Activated naive CD4-positive, alpha-beta T cell treated with anti-CD3 and anti-CD28 coated beads for 36 hours (primary cell): ENCODE results near the gene PPP2R3C. TPM values are rescaled to one million over a fixed set of nuclear protein-coding genes. Genes with fewer than 3 reads are reported as not detected.

Experiments used
- CTCF ChIA-PET: fragments of 350-600 bp; sonication (Branson Sonifier 250); formaldehyde crosslinking; loops from one replicate; lab custom pipeline; 2021; ENCODE audit warnings: antibody characterized with exemption; lab: Charles Lee
- DNase-seq: peaks from one replicate; pipeline ENCODE4 v3.0.0-alpha.2; 2020
- H3K27ac Mint-ChIP-seq: one replicate; pipeline ENCODE4 v1.8.0; 2021; ENCODE audit warnings: mild to moderate bottlenecking, mixed read lengths
- H3K27me3 Mint-ChIP-seq: one replicate; pipeline ENCODE4 v1.8.0; 2021; ENCODE audit warnings: low read depth, mixed read lengths
- H3K36me3 Mint-ChIP-seq: one replicate; pipeline ENCODE4 v1.8.0; 2021; ENCODE audit warnings: low read depth, mixed read lengths
- H3K4me1 Mint-ChIP-seq: one replicate; pipeline ENCODE4 v1.8.0; 2021; ENCODE audit warnings: low read depth, mixed read lengths
- H3K4me3 Mint-ChIP-seq: one replicate; pipeline ENCODE4 v1.8.0; 2021; ENCODE audit warnings: mild to moderate bottlenecking, moderate library complexity, mixed read lengths
- H3K9me3 Mint-ChIP-seq: one replicate; pipeline ENCODE4 v1.8.0; 2021; ENCODE audit warnings: mixed read lengths
- intact Hi-C: fragments of 100-400 bp; cut with micrococcal nuclease; formaldehyde crosslinking; loops from one replicate; pipeline ENCODE4 v1.15.1; 2023
- total RNA-seq, 2 experiments: library from RNA; stranded (reverse); gene quantifications; one replicate each; pipeline ENCODE4 v1.2.3, GENCODE V29; 2021

PPP2R3C gene
- total RNA-seq, 2 experiments from 2014 or later, result 44.5 to 47.5 TPM

- CTCF ChIA-PET, result interaction anchor here (0.6 to 1.6 kb wide), 2 partner anchors 8 to 186 kb away, joined by 4 to 5 read pairs; no protein-coding TSS in a partner anchor
- Mint-ChIP-seq H3K27me3 (no peaks in the 10 kb centered on the region), H3K27ac (no peak overlapping the region), H3K9me3 (no peaks in the 10 kb centered on the region), H3K4me1 (peaks cover 10% of the 10 kb centered on the region), H3K36me3 (peaks cover 30% of the 10 kb centered on the region), H3K4me3 (no peak overlapping the region)
- intact Hi-C loops, result no loop called here
- no peak for DNase-seq
Measured at GRCh38 chr14:35149239-35149638, 27.4 kb upstream of the PPP2R3C start.

GRCh38 chr14:35147711-35148110, 25.9 kb upstream of the PPP2R3C start:
- Mint-ChIP-seq H3K27me3 (no peaks in the 10 kb centered on the region), H3K27ac (no peak overlapping the region), H3K4me3 (no peak overlapping the region), H3K4me1 (peaks cover 7% of the 10 kb centered on the region), H3K9me3 (no peaks in the 10 kb centered on the region), H3K36me3 (peaks cover 23% of the 10 kb centered on the region)
- intact Hi-C loops, result no loop called here
- no peak for DNase-seq
- CTCF ChIA-PET, result interaction anchor here (1.0 kb wide), 1 partner anchor 11 kb away, joined by 3 read pairs; no protein-coding TSS in a partner anchor

GRCh38 chr14:35147186-35147585, 25.4 kb upstream of the PPP2R3C start:
- Mint-ChIP-seq H3K4me1 (peaks cover 7% of the 10 kb centered on the region), H3K27ac (no peak overlapping the region), H3K9me3 (no peaks in the 10 kb centered on the region), H3K27me3 (no peaks in the 10 kb centered on the region), H3K36me3 (peaks cover 22% of the 10 kb centered on the region), H3K4me3 (no peak overlapping the region)
- CTCF ChIA-PET, result no interaction called here
- intact Hi-C loops, result no loop called here
- DNase-seq, result no peak

DNA sequence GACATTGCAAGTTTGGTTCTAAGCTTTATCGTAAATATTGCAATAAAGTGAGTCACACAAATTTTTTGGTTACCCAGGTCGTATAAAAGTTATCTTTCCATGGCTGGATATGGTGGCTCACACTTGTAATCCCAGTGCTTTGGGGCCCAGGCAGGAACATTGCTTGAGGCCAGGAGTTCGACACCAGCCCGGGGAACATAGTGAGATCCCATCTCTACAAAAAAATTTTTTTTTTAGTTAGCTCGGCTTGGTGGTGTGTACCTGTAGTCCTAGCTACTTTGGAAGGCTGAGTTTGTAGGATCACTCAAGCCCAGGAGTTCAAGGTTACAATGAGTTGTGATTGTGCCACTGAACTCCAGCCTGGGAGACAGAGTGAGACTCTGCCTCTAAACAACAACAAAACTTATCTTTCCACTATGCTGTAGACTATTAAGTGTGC, 24.9 kb upstream of the PPP2R3C start:
- no peaks in the 10 kb centered on the region for H3K27me3 Mint-ChIP-seq
- peaks cover 5% of the 10 kb centered on the region for H3K4me1 Mint-ChIP-seq
- no peak overlapping the region for H3K4me3 Mint-ChIP-seq
- H3K27ac Mint-ChIP-seq, result no peak overlapping the region
- intact Hi-C loops, result loop anchor here (1.0 kb wide), 1 partner anchor 11 kb away; no protein-coding TSS in a partner anchor
- H3K36me3 Mint-ChIP-seq, result peaks cover 20% of the 10 kb centered on the region
- no peak for DNase-seq
- H3K9me3 Mint-ChIP-seq, result no peaks in the 10 kb centered on the region
- CTCF ChIA-PET, result interaction anchor here (7.9 kb wide), 1 partner anchor 268 kb away, joined by 66 read pairs; no protein-coding TSS in a partner anchor

DNA sequence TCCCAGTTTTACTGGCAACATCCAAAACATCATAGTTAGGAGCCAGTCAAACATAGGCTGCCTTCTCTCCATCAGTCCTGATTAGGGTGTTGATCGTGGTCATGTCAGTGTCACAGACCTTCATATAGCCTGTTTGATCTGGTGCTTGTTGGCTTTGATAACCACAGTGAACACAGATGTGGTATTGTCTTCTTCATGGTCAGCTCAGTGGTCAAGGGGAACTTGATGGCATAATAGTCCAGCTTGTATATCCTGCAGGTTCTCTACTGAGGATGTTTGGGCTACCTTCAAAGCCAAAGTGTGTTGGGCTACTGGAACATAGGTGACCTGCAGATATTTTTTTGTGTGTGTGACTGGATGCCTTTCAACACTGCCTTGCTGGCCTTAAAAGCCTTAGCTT, 22.2 kb upstream of the PPP2R3C start:
- Mint-ChIP-seq H3K27ac (no peak overlapping the region), H3K4me3 (no peak overlapping the region), H3K27me3 (no peaks in the 10 kb centered on the region), H3K9me3 (no peaks in the 10 kb centered on the region), H3K4me1 (peaks cover 2% of the 10 kb centered on the region), H3K36me3 (peaks cover 8% of the 10 kb centered on the region)
- DNase-seq, result no peak
- CTCF ChIA-PET, result interaction anchor here (0.7 to 7.9 kb wide), 2 partner anchors 271 to 411 kb away, joined by 3 to 66 read pairs; no protein-coding TSS in a partner anchor
- intact Hi-C loops, result loop anchor here (5.0 kb wide), 1 partner anchor 543 kb away; no protein-coding TSS in a partner anchor

GRCh38 chr14:35140718-35141581, 19.2 kb upstream of the PPP2R3C start:
- Mint-ChIP-seq H3K4me1 (peaks cover 8% of the 10 kb centered on the region), H3K27ac (no peak overlapping the region), H3K36me3 (peaks cover 2% of the 10 kb centered on the region), H3K4me3 (no peak overlapping the region), H3K27me3 (no peaks in the 10 kb centered on the region), H3K9me3 (no peaks in the 10 kb centered on the region)
- no peak for DNase-seq
- CTCF ChIA-PET, result interaction anchor here (0.6 to 7.9 kb wide), 11 partner anchors 9 to 829 kb away, joined by 3 to 66 read pairs (median 4); partner anchors contain the start of gene NFKBIA
- intact Hi-C loops, result loop anchor here (1.0 to 5.0 kb wide), 3 partner anchors 266 to 546 kb away; no protein-coding TSS in a partner anchor

- Mint-ChIP-seq H3K36me3 (peaks cover 13% of the 10 kb centered on the region), H3K9me3 (no peaks in the 10 kb centered on the region), H3K4me1 (peaks cover 14% of the 10 kb centered on the region), H3K27ac (no peak overlapping the region), H3K27me3 (no peaks in the 10 kb centered on the region), H3K4me3 (no peak overlapping the region)
- no peak for DNase-seq
- CTCF ChIA-PET, result interaction anchor here (0.7 kb wide), 1 partner anchor 83 kb away, joined by 3 read pairs; no protein-coding TSS in a partner anchor
- intact Hi-C loops, result no loop called here
Measured at GRCh38 chr14:35138585-35138984, 16.8 kb upstream of the PPP2R3C start.

DNA sequence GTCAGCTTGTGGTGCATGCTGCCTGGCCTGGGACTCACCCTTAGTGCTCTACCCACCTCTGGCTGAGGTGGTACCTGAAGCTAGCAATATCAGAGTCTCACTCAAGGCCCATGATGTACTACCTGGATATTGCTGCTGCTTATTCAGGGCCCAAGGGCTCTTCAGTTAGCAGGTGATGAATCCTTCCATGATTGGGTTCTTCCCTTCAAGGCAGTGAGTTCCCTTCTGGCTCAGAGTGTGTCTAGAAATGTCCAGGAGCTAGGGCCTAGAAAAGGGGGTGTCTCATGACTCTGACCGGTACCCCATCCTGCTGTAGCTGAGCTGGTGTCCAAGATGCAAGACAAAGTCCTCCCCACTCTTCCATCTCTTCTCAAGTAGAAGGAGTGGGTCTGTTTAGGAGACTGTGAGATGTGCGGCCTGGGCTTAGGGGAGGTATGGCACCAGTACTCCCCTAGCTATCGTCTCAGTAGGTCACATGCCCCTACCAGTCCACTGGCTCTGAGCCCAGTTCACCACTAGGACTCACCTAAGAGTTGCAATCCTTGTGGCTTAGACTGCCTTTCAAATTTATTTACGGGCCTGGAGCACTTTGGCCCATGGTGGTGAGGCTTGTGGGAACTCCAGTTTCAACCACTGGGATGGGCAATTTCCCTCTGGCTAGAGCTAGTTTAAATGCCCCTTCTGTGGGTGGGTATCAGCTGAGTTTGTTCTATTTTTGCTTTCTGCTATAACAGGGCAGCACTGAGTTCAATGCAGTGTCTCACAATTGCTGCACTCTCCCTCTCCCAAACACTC, 12.7 kb upstream of the PPP2R3C start:
- Mint-ChIP-seq H3K36me3 (peaks cover 26% of the 10 kb centered on the region), H3K27ac (no peak overlapping the region), H3K4me1 (peaks cover 14% of the 10 kb centered on the region), H3K9me3 (no peaks in the 10 kb centered on the region), H3K4me3 (no peak overlapping the region), H3K27me3 (no peaks in the 10 kb centered on the region)
- CTCF ChIA-PET, result interaction anchor here (0.8 to 1.8 kb wide), 2 partner anchors 8 to 16 kb away, joined by 4 to 6 read pairs; no protein-coding TSS in a partner anchor
- intact Hi-C loops, result loop anchor here (1.0 kb wide), 1 partner anchor 12 kb away; no protein-coding TSS in a partner anchor
- DNase-seq, result no peak

- H3K27me3 Mint-ChIP-seq, result no peaks in the 10 kb centered on the region
- CTCF ChIA-PET, result interaction anchor here (0.6 to 1.8 kb wide), 4 partner anchors 17 to 280 kb away, joined by 3 to 6 read pairs (median 4); no protein-coding TSS in a partner anchor
- no peak for DNase-seq
- peak overlapping the region; percentile 54 for H3K27ac Mint-ChIP-seq
- H3K4me3 Mint-ChIP-seq, result no peak overlapping the region
- peaks cover 18% of the 10 kb centered on the region for H3K4me1 Mint-ChIP-seq
- H3K9me3 Mint-ChIP-seq, result no peaks in the 10 kb centered on the region
- H3K36me3 Mint-ChIP-seq, result peaks cover 30% of the 10 kb centered on the region
- intact Hi-C loops, result no loop called here
Measured at GRCh38 chr14:35133542-35134328, 11.9 kb upstream of the PPP2R3C start.

DNA sequence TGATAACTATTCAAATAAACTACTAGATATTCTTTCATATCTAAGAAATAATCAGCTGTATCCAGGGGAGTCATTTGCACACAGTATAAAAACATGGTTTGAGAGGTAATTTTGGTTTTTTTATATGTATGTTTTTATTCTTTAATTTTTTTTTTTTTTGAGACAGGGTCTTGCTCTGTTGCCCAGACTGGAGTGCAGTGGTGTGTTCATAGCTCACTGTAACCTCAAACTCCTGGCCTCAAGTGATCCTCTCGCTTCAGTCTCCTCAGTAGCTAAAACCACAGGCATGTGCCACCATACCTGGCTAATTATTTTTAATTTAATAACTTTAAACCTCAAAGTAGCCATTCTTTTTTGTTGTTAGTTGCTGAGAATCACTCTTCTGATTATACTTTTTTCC, 2.3 kb upstream of the PPP2R3C start:
- CTCF ChIA-PET, result interaction anchor here (0.6 to 1.9 kb wide), 9 partner anchors 16 to 292 kb away, joined by 3 to 5 read pairs (median 3); partner anchors contain the start of genes FAM177A1 and NFKBIA
- H3K4me1 Mint-ChIP-seq, result peaks cover 64% of the 10 kb centered on the region
- H3K27me3 Mint-ChIP-seq, result no peaks in the 10 kb centered on the region
- intact Hi-C loops, result loop anchor here (5.0 kb wide), 2 partner anchors 587 to 1193 kb away; partner anchors contain the start of gene EAPP
- H3K27ac Mint-ChIP-seq, result no peak overlapping the region
- no peak for DNase-seq
- H3K4me3 Mint-ChIP-seq, result peak overlapping the region; percentile 95
- H3K9me3 Mint-ChIP-seq, result no peaks in the 10 kb centered on the region
- peaks cover 26% of the 10 kb centered on the region for H3K36me3 Mint-ChIP-seq

DNA sequence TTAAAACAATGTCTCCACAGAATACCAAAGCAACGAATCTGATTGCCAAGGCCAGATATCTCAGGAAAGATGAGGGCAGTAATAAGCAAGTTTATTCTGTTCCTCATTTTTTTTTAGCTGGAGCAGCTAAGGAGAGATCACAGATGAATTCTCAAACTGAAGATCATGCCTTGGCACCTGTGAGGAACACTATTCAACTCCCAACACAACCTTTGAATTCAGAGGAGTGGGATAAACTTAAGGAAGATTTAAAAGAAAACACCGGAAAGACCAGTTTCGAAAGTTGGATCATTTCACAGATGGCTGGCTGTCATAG, 1.6 kb upstream of the PPP2R3C start:
- no peaks in the 10 kb centered on the region for H3K27me3 Mint-ChIP-seq
- intact Hi-C loops, result loop anchor here (2.0 to 5.0 kb wide), 5 partner anchors 37 to 1194 kb away; partner anchors contain the start of gene EAPP
- H3K9me3 Mint-ChIP-seq, result no peaks in the 10 kb centered on the region
- DNase-seq, result no peak
- H3K36me3 Mint-ChIP-seq, result peaks cover 24% of the 10 kb centered on the region
- peak overlapping the region; percentile 99 for H3K27ac Mint-ChIP-seq
- H3K4me3 Mint-ChIP-seq, result peak overlapping the region; percentile 95
- H3K4me1 Mint-ChIP-seq, result peaks cover 66% of the 10 kb centered on the region
- CTCF ChIA-PET, result interaction anchor here (0.6 to 1.7 kb wide), 7 partner anchors 17 to 293 kb away, joined by 3 to 5 read pairs (median 3); partner anchors contain the start of genes FAM177A1 and NFKBIA
